Measurements from ENCODE around the gene FOSL1. TPM values are rescaled to one million over a fixed set of nuclear protein-coding genes. Genes with fewer than 3 reads are reported as not detected.
A peak's percentile ranks its signal among the peaks of the same experiment; 100 is the strongest.

Gene FOSL1
- total RNA-seq, 1 donor from 2014 or later, result not detected

DNA sequence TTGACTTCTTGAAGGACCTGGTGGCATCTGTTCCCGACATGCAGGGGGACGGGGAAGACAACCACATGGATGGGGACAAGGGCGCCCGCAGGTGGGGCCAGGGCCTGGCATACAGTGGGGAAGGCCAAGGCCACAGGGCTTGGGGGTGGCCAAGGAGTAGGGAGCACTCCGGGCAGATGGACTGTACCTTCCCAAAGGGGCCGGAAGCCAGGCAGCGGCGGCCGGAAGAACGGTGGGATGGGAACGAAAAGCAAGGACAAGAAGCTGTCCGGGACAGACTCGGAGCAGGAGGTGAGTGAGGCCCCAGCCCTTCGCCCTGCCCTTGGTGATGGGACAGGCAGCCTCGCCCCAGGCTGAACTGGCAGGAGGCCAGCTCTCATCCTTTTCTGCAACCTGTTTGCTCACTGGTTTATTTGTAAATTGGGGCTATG lies 20.2 kb upstream of the FOSL1 start:
- TF ChIP-seq, protein P1, sequence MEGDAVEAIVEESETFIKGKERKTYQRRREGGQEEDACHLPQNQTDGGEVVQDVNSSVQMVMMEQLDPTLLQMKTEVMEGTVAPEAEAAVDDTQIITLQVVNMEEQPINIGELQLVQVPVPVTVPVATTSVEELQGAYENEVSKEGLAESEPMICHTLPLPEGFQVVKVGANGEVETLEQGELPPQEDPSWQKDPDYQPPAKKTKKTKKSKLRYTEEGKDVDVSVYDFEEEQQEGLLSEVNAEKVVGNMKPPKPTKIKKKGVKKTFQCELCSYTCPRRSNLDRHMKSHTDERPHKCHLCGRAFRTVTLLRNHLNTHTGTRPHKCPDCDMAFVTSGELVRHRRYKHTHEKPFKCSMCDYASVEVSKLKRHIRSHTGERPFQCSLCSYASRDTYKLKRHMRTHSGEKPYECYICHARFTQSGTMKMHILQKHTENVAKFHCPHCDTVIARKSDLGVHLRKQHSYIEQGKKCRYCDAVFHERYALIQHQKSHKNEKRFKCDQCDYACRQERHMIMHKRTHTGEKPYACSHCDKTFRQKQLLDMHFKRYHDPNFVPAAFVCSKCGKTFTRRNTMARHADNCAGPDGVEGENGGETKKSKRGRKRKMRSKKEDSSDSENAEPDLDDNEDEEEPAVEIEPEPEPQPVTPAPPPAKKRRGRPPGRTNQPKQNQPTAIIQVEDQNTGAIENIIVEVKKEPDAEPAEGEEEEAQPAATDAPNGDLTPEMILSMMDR (IDR thresholded peaks at IDR 0.05; ENCODE audit: partially characterized antibody, unreplicated experiment), result no peak
- no peaks in the 10 kb centered on the region for H3K36me3 Mint-ChIP-seq (ENCODE audit: unreplicated experiment)
- H3K27me3 Mint-ChIP-seq (ENCODE audit: unreplicated experiment), result peaks cover 8% of the 10 kb centered on the region

DNA sequence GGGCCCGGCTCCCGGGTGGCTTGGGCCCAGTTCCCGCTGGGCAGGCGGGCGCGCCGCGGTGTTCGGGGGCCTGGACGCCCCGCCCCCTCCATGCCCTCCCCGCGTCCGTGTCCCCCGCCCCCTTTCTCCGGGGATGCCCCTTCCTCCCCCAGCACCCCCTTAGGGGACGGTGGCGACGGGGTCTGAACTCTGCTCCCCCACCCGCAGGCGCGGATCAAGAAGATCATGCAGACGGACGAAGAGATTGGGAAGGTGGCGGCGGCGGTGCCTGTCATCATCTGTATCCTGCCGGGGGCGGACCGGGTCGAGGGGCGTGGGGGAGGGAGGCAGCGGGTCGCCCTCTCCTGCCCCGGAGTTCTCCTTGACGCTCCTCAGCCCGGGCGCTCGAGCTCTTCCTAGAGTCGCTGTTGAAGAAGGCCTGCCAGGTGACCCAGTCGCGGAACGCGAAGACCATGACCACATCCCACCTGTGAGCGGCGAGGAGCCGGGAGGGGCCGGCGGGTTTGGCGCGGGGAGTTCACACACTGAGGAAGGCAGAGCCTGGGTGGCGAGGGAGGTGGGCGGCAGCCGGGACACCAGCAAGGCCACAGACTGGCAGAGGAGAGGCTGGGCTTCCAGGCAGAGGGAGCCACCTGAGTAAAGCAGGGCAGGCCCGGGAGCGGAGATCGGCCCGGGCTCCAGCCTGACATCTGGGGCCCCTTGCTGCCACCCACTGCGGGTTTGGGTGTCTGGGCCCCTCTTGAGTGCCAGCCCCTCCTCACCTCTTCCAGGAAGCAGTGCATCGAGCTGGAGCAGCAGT lies 19.6 kb upstream of the FOSL1 start:
- H3K36me3 Mint-ChIP-seq (ENCODE audit: unreplicated experiment), result no peaks in the 10 kb centered on the region
- DNase-seq, result peak; percentile 51
- peaks cover 12% of the 10 kb centered on the region for H3K9me3 Mint-ChIP-seq (ENCODE audit: unreplicated experiment)
- H3K4me3 Mint-ChIP-seq (ENCODE audit: unreplicated experiment), result peak overlapping the region; percentile 87
- no peak overlapping the region for H3K27ac Mint-ChIP-seq (ENCODE audit: unreplicated experiment)
- peaks cover 12% of the 10 kb centered on the region for H3K27me3 Mint-ChIP-seq (ENCODE audit: unreplicated experiment)
- TF ChIP-seq, protein P1 (IDR thresholded peaks at IDR 0.05; ENCODE audit: partially characterized antibody, unreplicated experiment), result no peak
- H3K4me1 Mint-ChIP-seq (ENCODE audit: low read depth, unreplicated experiment), result peaks cover 7% of the 10 kb centered on the region

More for the DNA sequence above, 20.2 kb upstream of the FOSL1 start:
- Mint-ChIP-seq H3K27ac (ENCODE audit: unreplicated experiment) (no peak overlapping the region), H3K4me1 (ENCODE audit: low read depth, unreplicated experiment) (peaks cover under 1% of the 10 kb centered on the region), H3K9me3 (ENCODE audit: unreplicated experiment) (peaks cover 6% of the 10 kb centered on the region), H3K4me3 (ENCODE audit: unreplicated experiment) (peak overlapping the region; percentile 65)
- DNase-seq, result no peak

DNA sequence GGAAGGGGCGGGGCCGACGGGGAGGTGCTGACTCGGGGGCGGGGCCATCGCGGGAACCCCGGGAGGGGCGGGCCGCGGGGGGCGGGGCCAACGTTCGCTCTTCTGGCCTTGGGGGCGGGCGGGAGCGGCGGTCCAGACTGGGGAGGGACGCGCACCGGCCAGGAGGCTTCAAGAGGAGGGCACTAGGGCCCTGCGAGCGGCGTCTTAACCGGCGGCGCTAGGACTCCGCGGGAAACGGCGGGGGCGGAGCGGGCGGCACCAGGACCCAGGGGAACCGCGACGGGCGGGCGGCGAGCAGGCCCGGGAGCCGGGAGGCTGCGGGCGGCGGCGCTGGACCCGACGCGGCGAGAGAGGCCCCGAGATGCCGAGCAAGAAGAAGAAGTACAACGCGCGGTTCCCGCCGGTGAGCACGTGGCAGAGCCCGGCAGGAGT lies 19.0 kb upstream of the FOSL1 start, which contains the start of gene DRAP1:
TSS of gene DRAP1 (plus strand) at position 286 of the 432 bp plus-strand sequence. CDS start at position 362, 76 bp downstream.
- Mint-ChIP-seq H3K4me3 (ENCODE audit: unreplicated experiment) (peak within 1 kb of the TSS; percentile 87), H3K27ac (ENCODE audit: unreplicated experiment) (peak within 1 kb of the TSS; percentile 43), H3K27me3 (ENCODE audit: unreplicated experiment) (peaks cover 17% of the 10 kb centered on the region), H3K36me3 (ENCODE audit: unreplicated experiment) (no peaks in the 10 kb centered on the region), H3K4me1 (ENCODE audit: low read depth, unreplicated experiment) (peaks cover 10% of the 10 kb centered on the region), H3K9me3 (ENCODE audit: unreplicated experiment) (peaks cover 14% of the 10 kb centered on the region)
- TF ChIP-seq, protein P1 (IDR thresholded peaks at IDR 0.05; ENCODE audit: partially characterized antibody, unreplicated experiment), result no peak
- DNase-seq, result peak; percentile 99

DNA sequence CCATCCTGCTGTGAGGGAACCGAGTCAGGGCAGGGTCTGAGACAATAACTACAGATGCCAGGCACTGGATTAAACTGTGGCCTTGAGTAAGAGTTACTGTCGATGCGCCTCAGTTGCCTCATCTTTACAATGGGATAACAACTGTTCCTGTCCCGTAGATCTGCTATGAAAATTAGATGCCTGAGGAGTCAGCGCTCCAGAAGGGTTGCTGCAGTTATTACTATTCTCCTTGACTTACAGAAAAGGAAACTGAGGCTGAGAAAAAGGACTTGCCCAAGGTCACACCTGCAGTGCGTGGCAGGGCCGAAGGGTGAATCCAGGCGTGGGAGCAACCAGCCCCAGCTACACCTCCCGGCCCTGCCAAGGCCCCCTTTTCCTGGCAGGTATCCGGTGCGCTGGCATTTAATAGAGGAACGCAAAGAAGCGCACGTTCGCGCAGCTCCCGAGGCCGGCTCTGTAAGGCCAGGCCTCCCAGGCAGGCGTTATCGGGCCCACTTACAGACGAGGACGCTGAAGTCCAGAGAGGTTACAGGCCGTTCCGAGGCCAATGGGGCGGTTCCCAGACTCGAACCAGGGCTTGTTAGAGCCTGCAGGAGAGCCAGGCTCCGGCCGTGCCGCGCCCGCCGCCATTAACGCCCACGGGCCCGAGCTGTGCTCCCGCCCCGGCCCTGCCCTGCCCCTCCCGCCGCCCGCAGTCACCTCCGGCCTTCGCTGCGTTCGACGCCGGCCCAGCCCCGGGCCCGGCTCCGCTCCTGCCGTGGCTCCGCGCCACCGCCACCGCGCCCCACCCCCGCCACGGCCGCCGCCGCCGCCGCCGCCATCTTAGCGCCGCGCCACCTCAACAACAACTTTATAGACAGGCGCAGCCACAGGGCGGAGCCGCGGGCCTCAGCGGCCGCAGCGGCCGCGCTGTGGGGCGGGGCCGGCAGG lies 18.3 kb upstream of the FOSL1 start, which contains the start of gene C11orf68:
TSS of gene C11orf68 (minus strand) at position 852 of the 930 bp plus-strand sequence. CDS start at position 821, 31 bp downstream.
- DNase-seq, result no peak
- peak within 1 kb of the TSS; percentile 87 for H3K4me3 Mint-ChIP-seq (ENCODE audit: unreplicated experiment)
- peaks cover 10% of the 10 kb centered on the region for H3K4me1 Mint-ChIP-seq (ENCODE audit: low read depth, unreplicated experiment)
- H3K36me3 Mint-ChIP-seq (ENCODE audit: unreplicated experiment), result no peaks in the 10 kb centered on the region
- TF ChIP-seq, protein P1 (IDR thresholded peaks at IDR 0.05; ENCODE audit: partially characterized antibody, unreplicated experiment), result no peak
- peak within 1 kb of the TSS; percentile 43 for H3K27ac Mint-ChIP-seq (ENCODE audit: unreplicated experiment)
- H3K27me3 Mint-ChIP-seq (ENCODE audit: unreplicated experiment), result peaks cover 17% of the 10 kb centered on the region
- peaks cover 14% of the 10 kb centered on the region for H3K9me3 Mint-ChIP-seq (ENCODE audit: unreplicated experiment)

All from glutamatergic neuron (in vitro differentiated cells).